ENCODE measurements around the gene SLC29A1. TPM values are rescaled to one million over a fixed set of nuclear protein-coding genes. Genes with fewer than 3 reads are reported as not detected.
A peak's percentile ranks its signal among the peaks of the same experiment; 100 is the strongest.

The SLC29A1 gene
- total RNA-seq, 2 experiments from 2014 or later: 38.5 to 46.9 TPM

- peak; percentile 63 for DNase-seq
- POLR2A ChIA-PET: interaction anchor here (0.7 to 2.4 kb wide), 2 partner anchors 8 to 10 kb away, joined by 3 to 15 read pairs; partner anchors contain the start of gene HSP90AB1
- Mint-ChIP-seq H3K27me3 (no peaks in the 10 kb centered on the region), H3K9me3 (no peaks in the 10 kb centered on the region), H3K4me1 (peaks cover 54% of the 10 kb centered on the region), H3K36me3 (ENCODE audit: low read depth) (peaks cover 36% of the 10 kb centered on the region), H3K27ac (peak within 1 kb of the TSS; percentile 88), H3K4me3 (peak within 1 kb of the TSS; percentile 84)
- CTCF ChIA-PET: interaction anchor here (0.5 to 5.8 kb wide), 17 partner anchors 9 to 666 kb away, joined by 3 to 66 read pairs (median 4); partner anchors contain the start of genes AARS2 and HSP90AB1
Measured at GRCh38 chr6:44257025-44257752, 33.8 kb downstream of the SLC29A1 start, which contains the start of gene SLC35B2. Gene SLC35B2, minus strand, starts transcription at chr6:44257528. Its CDS starts 118 bp downstream, at chr6:44257410.

GRCh38 chr6:44257753-44258324, 34.4 kb downstream of the SLC29A1 start:
- peak overlapping the region; percentile 78 for H3K4me3 Mint-ChIP-seq
- peak overlapping the region; percentile 88 for H3K27ac Mint-ChIP-seq
- H3K27me3 Mint-ChIP-seq: no peaks in the 10 kb centered on the region
- peaks cover 30% of the 10 kb centered on the region for H3K36me3 Mint-ChIP-seq (ENCODE audit: low read depth)
- peaks cover 57% of the 10 kb centered on the region for H3K4me1 Mint-ChIP-seq
- H3K9me3 Mint-ChIP-seq: no peaks in the 10 kb centered on the region
- ChIA-PET CTCF (interaction anchor here (0.6 to 5.8 kb wide), 4 partner anchors 13 to 667 kb away, joined by 3 to 66 read pairs (median 5); partner anchors contain the start of genes AARS2 and HSP90AB1), POLR2A (interaction anchor here (0.7 kb wide), 1 partner anchor 9 kb away, joined by 3 read pairs; no protein-coding TSS in a partner anchor)
- no peak for DNase-seq

- Mint-ChIP-seq H3K4me1 (peaks cover 59% of the 10 kb centered on the region), H3K9me3 (no peaks in the 10 kb centered on the region), H3K4me3 (peak overlapping the region; percentile 78), H3K27me3 (no peaks in the 10 kb centered on the region), H3K36me3 (ENCODE audit: low read depth) (peaks cover 25% of the 10 kb centered on the region), H3K27ac (peak overlapping the region; percentile 88)
- ChIA-PET POLR2A (no interaction called here), CTCF (interaction anchor here (5.8 kb wide), 1 partner anchor 13 kb away, joined by 66 read pairs; the partner anchor contains the start of gene HSP90AB1)
- no peak for DNase-seq
Measured at GRCh38 chr6:44258325-44258863, 35.0 kb downstream of the SLC29A1 start.

- no peak overlapping the region for H3K4me3 Mint-ChIP-seq
- H3K27me3 Mint-ChIP-seq: no peaks in the 10 kb centered on the region
- H3K27ac Mint-ChIP-seq: peak overlapping the region; percentile 16
- POLR2A ChIA-PET: no interaction called here
- H3K36me3 Mint-ChIP-seq (ENCODE audit: low read depth): peaks cover 21% of the 10 kb centered on the region
- CTCF ChIA-PET: no interaction called here
- DNase-seq: no peak
- H3K4me1 Mint-ChIP-seq: peaks cover 58% of the 10 kb centered on the region
- H3K9me3 Mint-ChIP-seq: no peaks in the 10 kb centered on the region
Measured at GRCh38 chr6:44258921-44259320, 35.5 kb downstream of the SLC29A1 start.

- CTCF ChIA-PET: interaction anchor here (0.6 kb wide), 1 partner anchor 261 kb away, joined by 5 read pairs; no protein-coding TSS in a partner anchor
Measured at GRCh38 chr6:44260011-44260410, 36.6 kb downstream of the SLC29A1 start.

GRCh38 chr6:44260451-44261297, 37.3 kb downstream of the SLC29A1 start:
- POLR2A ChIA-PET: no interaction called here
- peaks cover 52% of the 10 kb centered on the region for H3K4me1 Mint-ChIP-seq

More at GRCh38 chr6:44260011-44260410, 36.6 kb downstream of the SLC29A1 start:
- H3K27me3 Mint-ChIP-seq: no peaks in the 10 kb centered on the region
- peaks cover 57% of the 10 kb centered on the region for H3K4me1 Mint-ChIP-seq
- H3K36me3 Mint-ChIP-seq (ENCODE audit: low read depth): peaks cover 12% of the 10 kb centered on the region
- POLR2A ChIA-PET: no interaction called here
- peak overlapping the region; percentile 46 for H3K27ac Mint-ChIP-seq
- no peak for DNase-seq
- no peak overlapping the region for H3K4me3 Mint-ChIP-seq
- H3K9me3 Mint-ChIP-seq: no peaks in the 10 kb centered on the region

GRCh38 chr6:44261581-44261980, 38.2 kb downstream of the SLC29A1 start:
- no peaks in the 10 kb centered on the region for H3K9me3 Mint-ChIP-seq
- POLR2A ChIA-PET: no interaction called here
- CTCF ChIA-PET: interaction anchor here (1.1 to 1.5 kb wide), 4 partner anchors 8 to 40 kb away, joined by 3 to 8 read pairs (median 5); no protein-coding TSS in a partner anchor
- no peak overlapping the region for H3K4me3 Mint-ChIP-seq
- DNase-seq: no peak
- H3K4me1 Mint-ChIP-seq: peaks cover 50% of the 10 kb centered on the region
- H3K27me3 Mint-ChIP-seq: no peaks in the 10 kb centered on the region
- peaks cover 10% of the 10 kb centered on the region for H3K36me3 Mint-ChIP-seq (ENCODE audit: low read depth)
- H3K27ac Mint-ChIP-seq: no peak overlapping the region

More at GRCh38 chr6:44260451-44261297, 37.3 kb downstream of the SLC29A1 start:
- Mint-ChIP-seq H3K27ac (peak overlapping the region; percentile 46), H3K4me3 (no peak overlapping the region), H3K27me3 (no peaks in the 10 kb centered on the region), H3K9me3 (no peaks in the 10 kb centered on the region), H3K36me3 (ENCODE audit: low read depth) (peaks cover 10% of the 10 kb centered on the region)
- CTCF ChIA-PET: interaction anchor here (0.6 to 1.1 kb wide), 2 partner anchors 16 to 260 kb away, joined by 3 to 5 read pairs; no protein-coding TSS in a partner anchor
- DNase-seq: no peak

GRCh38 chr6:44262467-44263353, 39.3 kb downstream of the SLC29A1 start:
- Mint-ChIP-seq H3K4me1 (peaks cover 53% of the 10 kb centered on the region), H3K27ac (peak overlapping the region; percentile 92), H3K4me3 (peak overlapping the region; percentile 95), H3K36me3 (ENCODE audit: low read depth) (peaks cover 10% of the 10 kb centered on the region), H3K27me3 (peaks cover 2% of the 10 kb centered on the region), H3K9me3 (no peaks in the 10 kb centered on the region)
- ChIA-PET POLR2A (no interaction called here), CTCF (interaction anchor here (0.5 to 1.5 kb wide), 7 partner anchors 9 to 46 kb away, joined by 3 to 8 read pairs (median 3); partner anchors contain the start of gene HSP90AB1)
- no peak for DNase-seq

GRCh38 chr6:44263354-44264100, 40.1 kb downstream of the SLC29A1 start:
- DNase-seq: no peak
- Mint-ChIP-seq H3K36me3 (ENCODE audit: low read depth) (peaks cover 10% of the 10 kb centered on the region), H3K4me1 (peaks cover 50% of the 10 kb centered on the region), H3K4me3 (peak overlapping the region; percentile 95), H3K27me3 (peaks cover 4% of the 10 kb centered on the region), H3K9me3 (no peaks in the 10 kb centered on the region), H3K27ac (peak overlapping the region; percentile 92)
- ChIA-PET POLR2A (interaction anchor here (0.6 kb wide), 1 partner anchor 888 kb away, joined by 4 read pairs; no protein-coding TSS in a partner anchor), CTCF (interaction anchor here (1.0 to 1.6 kb wide), 6 partner anchors 11 to 79 kb away, joined by 3 to 8 read pairs (median 4); partner anchors contain the start of genes HSP90AB1 and SPATS1)

GRCh38 chr6:44264154-44265006, 41.0 kb downstream of the SLC29A1 start:
- peaks cover 8% of the 10 kb centered on the region for H3K36me3 Mint-ChIP-seq (ENCODE audit: low read depth)
- H3K27me3 Mint-ChIP-seq: peaks cover 12% of the 10 kb centered on the region
- CTCF ChIA-PET: interaction anchor here (1.0 to 1.6 kb wide), 6 partner anchors 12 to 78 kb away, joined by 3 to 8 read pairs (median 4); partner anchors contain the start of genes HSP90AB1 and SPATS1
- H3K27ac Mint-ChIP-seq: peak overlapping the region; percentile 92
- peak overlapping the region; percentile 95 for H3K4me3 Mint-ChIP-seq
- POLR2A ChIA-PET: no interaction called here
- H3K4me1 Mint-ChIP-seq: peaks cover 53% of the 10 kb centered on the region
- DNase-seq: peak; percentile 45
- no peaks in the 10 kb centered on the region for H3K9me3 Mint-ChIP-seq

Data from activated CD4-positive, alpha-beta T cell treated with anti-CD3 and anti-CD28 coated beads, Interleukin-2, amount 10 ng/mL, durations not matched to agents 7 days and 5 days (primary cell).